HG02759 (cell line): Measurements from ENCODE around the gene SCUBE1.

Experiments used
- ATAC-seq: cut with Tn5 transposase; IDR thresholded peaks from one replicate; pipeline ENCODE4 v1.9.1; 2021; ENCODE audit warnings: mild to moderate bottlenecking, moderate library complexity; ENCODE audit not compliant: unreplicated experiment

SCUBE1 gene

DNA sequence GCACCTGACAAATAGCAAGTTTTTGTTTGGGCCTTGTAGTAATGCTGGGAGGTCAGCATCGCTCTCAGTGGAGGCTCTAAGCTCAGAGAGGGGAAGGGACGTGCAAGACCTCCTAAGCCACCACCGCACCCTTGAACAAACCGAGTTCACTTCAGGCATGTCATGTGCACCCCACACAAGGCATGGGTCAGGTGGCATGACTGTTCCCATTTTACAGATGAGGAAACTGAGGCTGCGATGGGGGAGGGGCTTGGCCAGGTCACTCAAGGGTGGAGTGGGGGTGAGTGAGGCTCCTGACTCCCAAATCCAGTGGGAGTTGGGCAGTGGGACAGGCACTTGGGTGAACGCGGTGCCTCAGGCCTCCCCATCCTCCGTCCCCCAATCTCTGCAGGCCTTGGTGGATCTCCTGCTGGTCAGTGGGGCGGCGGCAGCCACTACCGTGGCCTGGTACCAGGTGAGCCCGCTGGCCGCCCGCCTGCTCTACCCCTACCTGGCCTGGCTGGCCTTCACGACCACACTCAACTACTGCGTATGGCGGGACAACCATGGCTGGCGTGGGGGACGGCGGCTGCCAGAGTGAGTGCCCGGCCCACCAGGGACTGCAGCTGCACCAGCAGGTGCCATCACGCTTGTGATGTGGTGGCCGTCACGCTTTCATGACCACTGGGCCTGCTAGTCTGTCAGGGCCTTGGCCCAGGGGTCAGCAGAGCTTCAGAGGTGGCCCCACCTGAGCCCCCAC, 180.6 kb downstream of the SCUBE1 start:
- no peak for ATAC-seq

DNA sequence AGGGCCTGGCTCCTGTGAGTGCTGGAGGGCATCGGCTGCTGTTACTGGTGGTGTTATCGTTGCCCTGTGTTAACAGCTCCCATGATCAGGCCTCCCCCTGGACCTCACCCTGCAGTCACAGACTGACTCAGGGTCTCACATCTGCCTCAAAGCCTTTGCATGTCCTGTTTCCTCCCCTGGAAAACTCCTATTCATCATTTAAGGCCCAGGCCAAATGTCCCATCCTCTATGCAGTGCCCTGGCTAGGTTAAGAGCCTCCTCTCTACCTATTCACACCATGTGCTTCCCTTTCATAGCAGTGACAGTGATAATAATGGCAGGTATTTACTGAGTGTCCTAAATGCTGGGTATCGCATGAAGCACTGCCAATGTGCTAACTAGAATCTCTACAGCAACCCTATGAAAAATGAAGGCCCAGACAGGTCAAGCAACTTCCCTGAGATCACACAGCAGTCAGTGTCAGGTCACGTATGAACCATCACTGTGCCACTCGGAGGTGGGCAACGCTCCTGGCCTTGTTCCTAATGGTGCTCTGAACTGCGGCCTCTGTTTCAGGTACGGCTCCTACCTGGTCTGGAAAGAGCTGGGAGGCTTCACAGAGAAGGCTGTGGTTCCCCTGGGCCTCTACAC, 182.6 kb downstream of the SCUBE1 start:
- ATAC-seq = no peak

DNA sequence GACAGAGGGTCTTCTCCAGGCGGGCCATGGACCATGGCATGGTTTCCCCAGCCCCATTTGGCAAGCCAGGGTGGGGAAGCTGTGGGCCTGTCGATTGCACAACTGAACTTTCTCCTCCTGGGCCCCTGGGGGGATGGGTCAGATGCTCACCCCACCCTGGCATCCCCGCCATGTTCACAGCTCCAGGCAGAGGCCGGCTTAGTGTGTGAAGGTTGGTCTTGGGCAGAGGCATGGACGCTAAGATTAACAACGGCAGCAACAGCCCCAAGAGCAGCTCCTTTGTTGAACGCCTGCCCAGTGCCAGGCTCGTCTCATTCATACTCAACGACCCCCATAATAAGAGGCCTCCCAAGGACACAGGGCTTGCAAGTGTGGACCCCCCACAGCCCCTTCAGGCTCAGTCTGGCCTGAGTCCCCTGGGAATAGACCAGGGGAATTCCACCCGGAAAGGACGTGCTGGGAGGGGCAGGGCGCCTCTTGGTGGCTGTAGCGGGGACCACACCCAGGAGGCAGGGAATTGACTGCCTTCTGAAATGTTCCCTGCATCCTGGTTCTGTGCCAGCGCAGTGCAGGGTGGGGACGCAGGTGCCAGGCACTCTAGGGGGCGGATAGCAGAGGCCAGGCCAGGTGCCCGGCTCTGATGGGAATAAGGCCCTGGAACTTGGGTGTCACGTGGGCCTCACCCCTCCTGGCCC, 183.5 kb downstream of the SCUBE1 start:
- no peak for ATAC-seq

DNA sequence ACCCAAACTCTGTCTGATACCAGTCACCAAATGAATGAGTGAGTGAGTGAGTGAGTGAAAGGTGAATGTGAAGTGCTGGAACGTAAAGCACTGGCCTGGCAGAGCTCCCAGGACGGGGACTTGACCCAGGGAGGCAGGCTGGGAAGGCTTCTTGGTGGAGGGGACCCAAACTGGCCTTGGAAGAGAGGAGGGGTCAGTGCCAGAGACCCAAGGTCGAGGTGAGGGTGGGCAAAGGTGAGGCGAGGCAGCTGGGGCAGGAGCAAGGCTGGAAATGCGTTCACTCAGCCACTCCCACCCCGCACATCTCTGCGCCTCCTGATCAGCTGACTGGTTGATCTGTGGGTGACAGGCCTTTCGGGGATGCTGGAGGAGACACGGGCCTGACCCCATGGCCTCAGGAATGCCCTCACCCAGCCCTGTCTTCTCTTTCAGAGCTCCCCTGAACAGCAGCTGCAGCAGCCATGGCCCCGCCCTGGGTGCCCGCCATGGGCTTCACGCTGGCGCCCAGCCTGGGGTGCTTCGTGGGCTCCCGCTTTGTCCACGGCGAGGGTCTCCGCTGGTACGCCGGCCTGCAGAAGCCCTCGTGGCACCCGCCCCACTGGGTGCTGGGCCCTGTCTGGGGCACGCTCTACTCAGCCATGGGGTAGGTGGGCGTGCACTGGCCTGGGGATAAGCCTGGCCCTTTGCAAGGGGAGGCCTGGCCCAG, 184.2 kb downstream of the SCUBE1 start:
- no peak for ATAC-seq

DNA sequence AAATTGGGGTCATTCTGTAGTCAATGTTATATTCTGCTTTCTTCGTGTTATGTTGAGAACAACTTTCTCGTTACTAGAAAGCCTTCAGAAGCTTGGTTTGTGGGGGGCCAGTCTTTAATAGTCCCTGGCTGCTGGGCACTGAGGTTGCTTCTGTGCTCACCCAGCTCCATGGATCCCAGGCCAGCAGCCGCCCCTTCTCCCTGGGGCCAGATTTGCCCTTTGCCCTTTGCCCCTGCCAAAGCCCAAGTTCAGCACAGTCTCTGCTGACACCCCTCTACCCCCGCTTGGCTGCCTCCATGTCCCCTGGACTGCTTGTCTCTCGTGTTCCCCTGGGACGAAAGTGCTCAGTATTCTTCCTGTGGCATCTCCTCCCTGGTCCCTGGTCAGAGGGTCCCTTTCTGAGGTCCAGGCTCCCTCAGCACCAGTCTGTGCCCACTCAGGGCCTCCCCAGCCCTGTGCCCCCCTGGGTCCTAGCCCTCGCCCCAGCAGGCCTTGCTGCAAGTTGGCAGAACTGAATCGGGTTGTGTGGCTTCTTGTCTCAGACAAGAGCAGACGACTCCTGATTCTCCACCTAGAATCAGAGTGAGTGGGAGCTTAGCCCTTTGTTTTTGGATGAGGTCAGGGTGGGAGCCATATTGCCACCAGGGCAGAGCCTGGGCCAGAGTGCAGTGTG, 185.2 kb downstream of the SCUBE1 start:
- ATAC-seq = no peak

DNA sequence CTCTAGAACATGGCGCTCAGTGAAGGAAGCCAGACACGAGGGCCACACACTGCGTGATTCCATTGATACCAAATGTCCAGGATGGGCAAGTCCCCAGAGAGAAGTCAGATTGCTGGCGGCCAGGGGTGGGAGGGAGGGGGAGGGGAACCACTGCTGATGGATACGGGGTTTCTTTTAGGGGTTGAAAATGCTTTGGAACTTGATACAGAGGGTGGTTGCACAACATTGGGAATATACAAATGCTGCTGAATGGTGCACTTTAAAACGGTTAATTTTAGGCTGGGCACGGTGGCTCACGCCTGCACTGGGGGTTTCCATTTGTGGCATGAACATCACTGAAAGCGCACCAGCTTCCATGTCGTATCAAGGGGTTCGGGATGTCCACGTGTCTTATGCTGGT, 186.8 kb downstream of the SCUBE1 start:
- ATAC-seq = no peak

DNA sequence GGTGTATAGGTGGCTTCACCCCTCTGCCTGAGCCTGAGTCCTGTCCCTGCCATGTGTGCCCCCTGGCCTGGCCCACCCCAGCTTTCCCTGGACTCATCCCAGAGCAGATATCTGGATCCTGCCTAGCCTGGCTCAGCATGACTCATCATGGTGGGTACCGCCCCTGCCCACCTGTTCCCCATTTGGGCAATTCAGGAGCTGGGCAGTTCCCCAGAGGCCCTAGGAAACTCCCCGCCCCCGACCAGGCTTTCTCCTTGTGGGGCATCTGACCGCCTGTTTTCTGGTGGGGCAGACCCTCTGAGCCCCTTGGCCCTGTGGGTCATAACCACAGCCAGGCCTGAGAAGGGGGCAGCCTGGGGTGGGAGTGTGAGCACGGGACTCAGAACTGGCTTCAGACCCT, 187.4 kb downstream of the SCUBE1 start:
- no peak for ATAC-seq

DNA sequence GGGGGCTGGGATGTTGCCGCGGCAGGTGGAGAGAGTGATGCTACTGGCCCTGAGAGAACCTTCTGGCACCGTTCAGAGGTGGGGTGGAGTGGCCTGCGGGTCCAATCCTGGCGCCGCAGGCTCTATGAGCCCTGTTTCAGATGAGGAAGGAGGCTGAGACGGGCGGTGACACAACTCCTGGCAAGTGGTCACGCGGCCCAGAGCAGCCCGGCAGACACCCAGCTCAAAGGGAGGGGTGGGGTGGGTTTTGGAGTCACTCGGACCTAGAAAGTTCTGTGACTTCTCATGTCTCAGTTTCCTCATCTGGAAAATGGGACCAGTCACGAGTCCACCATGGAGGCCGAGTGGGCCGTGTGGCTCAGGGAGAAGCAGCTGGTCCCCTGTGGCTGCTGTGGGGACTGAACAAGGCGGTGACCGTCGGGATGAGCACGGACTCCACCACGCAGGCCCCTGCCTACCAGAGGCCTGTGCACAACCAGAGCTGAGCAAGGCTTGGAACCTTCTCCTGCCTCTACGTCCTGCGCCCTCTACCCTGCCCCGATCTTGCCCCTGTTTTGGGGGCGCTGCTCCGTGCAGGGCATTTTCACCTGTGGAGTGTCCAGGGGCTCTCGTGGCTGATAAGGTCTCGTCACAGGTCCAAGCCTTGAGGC, 188.2 kb downstream of the SCUBE1 start:
- no peak for ATAC-seq

DNA sequence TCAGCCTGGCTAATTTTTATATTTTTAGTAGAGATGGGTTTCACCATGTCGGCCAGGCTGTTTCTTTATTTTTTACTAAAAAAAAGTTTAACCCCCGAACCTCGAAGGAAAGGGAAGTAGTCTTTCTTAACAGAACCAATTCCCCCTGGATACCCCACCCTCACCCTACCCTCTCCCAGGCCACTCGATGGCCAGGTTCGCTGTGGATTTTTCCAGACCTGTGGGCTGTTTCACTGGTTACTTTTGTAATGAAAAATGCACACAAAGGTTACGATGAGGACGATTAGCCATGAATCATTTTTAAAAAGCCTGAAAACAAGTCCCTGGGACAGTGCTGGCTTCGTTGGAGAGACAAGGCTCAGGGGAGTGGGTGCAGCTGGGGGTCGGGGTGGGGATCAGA, 189.3 kb downstream of the SCUBE1 start:
- ATAC-seq = no peak

DNA sequence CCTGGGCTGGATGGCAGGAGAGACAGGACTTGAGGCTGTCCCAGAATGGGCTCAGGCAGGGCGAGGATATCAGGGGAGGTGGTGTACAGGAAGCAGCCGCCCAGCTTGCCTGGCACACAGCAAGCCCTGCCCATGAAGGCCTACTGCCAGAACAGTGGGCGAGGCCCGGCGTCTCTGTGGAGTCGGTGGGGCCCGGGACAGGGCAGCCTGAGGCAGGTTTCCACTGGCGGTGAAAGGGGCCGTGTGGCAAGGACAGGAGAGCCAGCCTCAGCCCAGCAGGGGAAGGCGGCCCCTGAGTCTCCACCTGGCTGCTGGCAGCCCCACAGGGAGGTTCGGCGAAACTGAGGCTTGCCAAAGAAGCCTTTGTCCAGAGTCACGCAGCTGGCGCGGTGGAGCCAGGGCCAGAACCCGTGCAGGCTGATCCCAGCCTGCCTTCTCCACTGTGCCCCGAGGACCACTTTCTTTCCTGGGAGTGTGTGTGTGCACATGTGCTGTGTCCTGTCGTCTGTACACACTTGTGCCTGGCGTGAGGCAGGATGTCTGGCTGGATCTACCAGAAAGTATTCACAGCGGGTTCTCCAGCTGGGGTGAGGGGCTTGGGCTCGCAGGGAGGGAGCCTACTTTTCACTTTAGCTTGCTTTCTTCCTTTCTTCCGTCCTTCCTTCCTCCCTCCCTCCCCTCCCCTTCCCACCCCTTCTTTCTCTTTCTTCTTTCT, 190.7 kb downstream of the SCUBE1 start:
- ATAC-seq = no peak

DNA sequence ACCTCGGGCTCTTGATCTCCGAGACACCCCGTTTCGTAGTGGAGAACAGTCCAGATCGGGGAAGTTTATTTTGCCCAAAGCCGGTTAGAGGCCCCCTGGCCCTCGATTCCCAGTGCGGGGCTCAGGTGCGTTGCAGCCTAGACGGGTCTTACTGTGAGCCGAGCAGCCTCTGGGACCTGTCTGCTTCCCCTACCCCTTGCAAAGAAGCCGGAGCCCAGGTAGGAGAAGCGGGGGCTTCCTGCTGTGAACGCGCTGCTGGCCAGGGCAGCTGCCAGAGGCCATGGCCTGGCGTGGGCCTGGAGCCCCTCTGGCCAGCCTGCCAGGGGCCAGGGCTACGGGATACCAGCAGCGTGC, 191.2 kb downstream of the SCUBE1 start:
- no peak for ATAC-seq

DNA sequence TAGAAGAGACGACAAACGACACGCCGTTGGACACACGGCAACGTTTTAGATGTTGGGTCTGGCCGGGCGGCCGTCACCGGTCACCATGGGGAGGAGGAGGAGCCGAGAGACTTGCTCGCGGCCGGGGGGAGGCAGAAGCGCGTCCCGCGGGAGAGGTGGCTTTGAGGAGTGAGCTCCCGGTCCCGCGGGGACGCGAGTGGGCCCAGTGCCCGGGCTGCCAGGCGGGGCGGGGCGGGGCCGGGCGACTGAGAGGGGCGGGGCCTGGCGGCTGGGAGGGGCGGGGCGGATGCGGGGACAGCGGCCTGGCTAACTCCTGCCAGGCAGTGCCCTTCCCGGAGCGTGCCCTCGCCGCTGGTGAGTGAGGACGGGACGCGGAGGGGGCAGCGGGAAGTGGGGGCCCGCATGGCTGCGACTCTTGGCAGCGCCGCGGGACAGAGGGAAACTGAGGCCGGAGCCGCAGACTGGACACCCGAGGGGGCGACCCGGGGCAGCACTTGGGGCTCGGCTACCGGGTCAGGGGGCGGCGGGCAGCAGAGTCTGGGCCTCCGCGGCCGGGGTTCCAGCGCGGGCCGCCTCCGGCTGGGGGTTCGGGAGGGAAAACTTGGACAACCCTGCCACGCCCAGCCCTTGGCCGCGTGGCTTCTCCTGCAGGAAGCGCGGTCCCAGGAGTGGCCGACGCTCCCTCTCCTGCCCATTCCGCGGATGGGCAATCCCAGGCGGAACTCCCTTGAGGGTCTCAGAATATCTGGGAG, 191.7 kb downstream of the SCUBE1 start, which contains the start of gene TSPO:
Gene TSPO (plus strand): TSS at position 309 of the 752 bp plus-strand sequence. CDS start 7,680 bp downstream, outside the sequence.
- ATAC-seq = no peak

DNA sequence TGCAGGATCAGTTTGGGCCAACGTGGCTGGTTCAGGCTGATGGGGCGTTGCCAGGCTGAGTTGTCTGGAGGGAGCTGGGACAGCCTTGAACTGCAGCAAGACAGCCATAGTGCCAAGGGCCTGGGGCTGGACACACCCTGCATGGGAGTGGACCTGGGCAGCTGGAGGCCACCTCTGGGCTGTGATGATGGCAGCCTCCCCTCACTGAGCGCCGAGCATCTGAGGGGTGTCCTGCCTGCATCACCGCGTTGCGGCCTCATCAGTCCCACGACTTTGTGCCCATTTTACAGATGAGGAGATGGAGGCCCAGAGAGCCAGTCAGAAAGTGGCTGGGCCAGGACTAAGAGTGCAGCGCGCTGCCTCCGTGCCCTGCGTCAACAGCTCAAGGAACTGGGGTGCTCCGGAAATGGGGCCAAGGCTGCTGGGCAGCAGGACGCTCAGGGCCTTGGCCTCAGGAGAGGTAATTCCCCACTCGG, 192.4 kb downstream of the SCUBE1 start:
- no peak for ATAC-seq

DNA sequence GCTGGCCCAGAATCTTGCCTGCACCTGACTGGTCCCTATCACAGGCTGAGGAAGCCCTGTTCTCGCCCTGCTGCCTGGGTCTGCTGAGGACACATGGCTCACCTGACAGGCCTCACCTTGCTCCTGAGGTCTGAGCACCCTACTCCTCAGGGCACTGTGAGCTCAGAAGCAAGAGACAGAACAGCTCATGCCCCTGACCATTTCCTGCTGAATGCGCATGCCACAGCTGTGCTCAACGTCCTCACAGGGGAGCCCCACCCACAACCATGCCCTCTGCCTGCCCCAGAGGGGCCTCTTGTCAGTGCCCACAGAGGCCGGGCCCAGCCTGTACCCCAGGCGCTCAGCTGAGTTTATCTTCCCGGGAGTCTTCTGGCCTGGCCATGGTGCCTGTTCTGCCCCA, 194.6 kb downstream of the SCUBE1 start:
- no peak for ATAC-seq

DNA sequence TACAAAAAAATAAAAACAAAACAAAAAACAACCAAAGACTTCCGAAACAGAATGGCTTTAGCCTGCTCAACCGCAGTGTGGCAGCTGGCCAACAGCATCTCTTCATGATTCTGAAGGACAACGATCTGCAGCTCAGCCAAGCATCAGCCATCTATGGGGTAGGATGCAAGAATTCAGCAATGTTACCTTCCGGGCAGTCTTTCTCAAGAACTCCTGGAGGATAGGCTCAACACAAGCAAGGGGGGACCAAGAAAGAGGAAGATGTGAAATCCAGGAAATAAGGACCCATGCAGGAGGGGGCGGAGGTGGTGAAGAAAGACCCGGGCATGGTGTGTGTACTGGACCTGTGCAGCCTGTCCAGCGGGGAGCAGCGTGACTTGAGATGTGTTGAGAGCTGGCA, 195.4 kb downstream of the SCUBE1 start:
- ATAC-seq = no peak
